Myocyte (in vitro differentiated cells): ENCODE results near the gene ULK4. TPM values are rescaled to one million over a fixed set of nuclear protein-coding genes. Genes with fewer than 3 reads are reported as not detected.
"Not testable (repeated sequence)": the region's sequence is repeated elsewhere in the genome, so short reads cannot be mapped to it uniquely, and the experiment has no call there.

Source experiments
- DNase-seq: peaks from one replicate; pipeline ENCODE4 v3.0.0-alpha.2; 2012; ENCODE audit warnings: low read depth
- total RNA-seq: library from RNA; depleted of rRNA; stranded (reverse); fragments of >200 nt; gene quantifications from 2 replicates; pipeline ENCODE4 v1.2.3, GENCODE V29; 2014

Gene ULK4
- total RNA-seq, 1 donor from 2014 or later, result 2.1 TPM

DNA sequence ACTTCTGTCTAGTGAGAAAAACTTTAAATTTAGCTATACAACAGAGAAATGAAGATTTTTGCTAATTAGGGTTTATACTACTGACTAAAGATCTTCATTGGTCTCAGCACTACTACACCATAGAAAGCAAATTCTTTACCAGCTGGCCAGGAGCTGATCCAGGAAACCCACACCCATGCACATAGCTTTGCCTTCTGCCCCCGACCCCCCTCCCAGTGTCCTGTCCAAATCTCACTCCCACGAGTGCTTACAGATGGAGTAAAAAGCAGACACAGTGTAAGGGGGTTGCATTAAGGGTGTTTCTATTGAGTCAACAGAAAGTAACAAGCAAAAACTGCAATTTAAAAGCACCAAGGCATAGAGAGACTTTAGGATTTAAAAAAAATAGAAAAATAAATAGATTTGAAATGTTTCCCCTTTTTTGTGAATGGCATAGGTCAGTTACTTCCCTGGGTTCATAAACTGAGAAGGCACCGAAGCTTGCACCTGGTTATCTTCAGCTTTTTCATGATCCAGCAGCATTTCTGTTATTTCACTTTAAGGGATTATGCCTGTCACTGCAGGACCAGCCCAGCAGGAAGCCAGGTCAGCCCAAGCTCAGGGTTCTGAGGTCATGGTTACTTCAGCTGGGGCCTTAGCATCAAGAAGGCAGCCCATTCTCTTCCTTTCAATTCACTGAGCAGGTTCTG is 638.3 kb downstream of the ULK4 start:
- no peak for DNase-seq

DNA sequence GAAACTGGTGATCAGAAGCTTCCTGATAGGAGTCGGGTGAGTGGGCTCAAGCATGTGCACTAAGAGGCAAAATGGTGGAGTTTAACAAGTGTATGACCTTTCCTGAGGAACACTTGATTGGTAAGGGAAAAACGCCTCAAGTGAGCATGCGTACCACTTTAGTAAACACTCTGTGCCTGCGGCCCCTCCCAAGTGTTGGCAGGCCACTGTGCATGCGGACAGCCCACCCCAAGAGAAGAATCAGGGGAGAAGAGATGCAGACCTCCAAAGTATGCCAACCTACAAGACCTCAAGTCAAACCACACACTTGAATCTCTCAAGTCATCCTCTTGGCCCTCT is 640.3 kb downstream of the ULK4 start:
- no peak for DNase-seq

DNA sequence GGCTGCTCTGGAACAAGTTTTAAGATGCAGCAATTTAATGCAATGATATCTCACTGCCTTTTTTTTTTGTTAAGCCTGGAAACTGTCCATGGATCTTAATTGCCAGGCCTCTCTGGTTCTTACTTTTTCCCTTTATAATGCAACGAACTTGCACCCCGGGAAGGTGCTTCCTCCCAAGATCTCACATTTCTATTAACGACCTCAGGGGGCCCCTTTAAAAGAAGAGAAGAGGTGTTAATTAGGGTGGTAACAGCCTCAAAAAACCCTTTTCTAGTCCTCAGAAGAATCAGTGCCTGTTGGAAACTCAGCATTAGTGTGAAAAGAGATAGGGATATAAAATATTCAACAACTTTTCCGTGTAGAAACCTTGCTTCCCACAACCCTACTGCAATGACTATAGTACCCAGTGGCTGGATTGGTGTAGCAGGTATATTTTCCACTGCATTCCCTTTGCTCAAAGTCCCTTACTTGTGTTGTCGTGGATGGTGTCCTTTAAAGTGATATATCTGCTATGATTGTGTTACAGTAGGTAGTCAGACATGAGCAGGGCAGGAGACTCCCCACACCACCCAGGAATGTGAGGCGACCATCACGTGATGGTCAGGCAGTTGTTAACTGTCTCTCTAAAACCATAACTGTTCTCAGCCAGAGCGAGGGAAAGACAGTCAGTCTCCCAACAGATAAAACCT is 640.8 kb downstream of the ULK4 start:
- DNase-seq, result no peak

DNA sequence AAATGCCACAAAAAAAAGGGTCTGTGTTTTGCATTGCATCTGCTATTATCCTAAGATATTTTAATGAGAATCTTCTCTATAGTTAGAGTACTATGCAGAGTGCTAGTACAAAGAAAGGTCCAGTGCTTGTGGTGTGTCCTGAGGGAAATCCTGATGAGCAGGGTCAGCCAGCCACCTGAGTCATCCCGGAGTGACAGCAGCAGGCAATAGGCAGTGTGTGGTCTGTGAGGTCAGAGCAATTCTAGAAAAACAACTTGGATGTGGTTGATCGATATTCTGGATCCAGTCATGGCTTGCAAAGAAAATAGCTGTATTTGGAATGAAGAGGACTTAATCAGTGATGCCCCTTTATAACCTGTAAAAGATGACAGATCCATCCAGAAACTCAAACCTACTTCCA is 643.4 kb downstream of the ULK4 start:
- peak; percentile 79 for DNase-seq

DNA sequence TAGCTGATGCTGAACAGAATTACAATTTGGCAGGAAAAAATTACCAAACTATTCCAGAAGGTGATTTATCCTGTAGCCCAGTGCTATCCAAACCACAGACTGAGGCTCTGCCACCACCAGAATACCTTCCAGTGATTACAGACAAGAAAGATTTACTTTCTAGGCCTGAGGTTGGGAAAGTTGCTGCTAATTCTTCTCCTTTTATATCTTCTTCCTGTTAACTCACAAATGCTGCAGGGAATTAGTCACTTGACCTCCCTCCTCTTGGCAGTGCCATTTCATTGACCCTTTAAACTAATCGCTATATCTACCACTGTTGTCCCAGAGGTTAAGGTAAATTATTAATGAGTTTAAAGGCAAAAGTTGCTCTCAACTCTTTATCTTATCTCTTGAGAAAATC is 644.2 kb downstream of the ULK4 start:
- DNase-seq, result peak; percentile 34

DNA sequence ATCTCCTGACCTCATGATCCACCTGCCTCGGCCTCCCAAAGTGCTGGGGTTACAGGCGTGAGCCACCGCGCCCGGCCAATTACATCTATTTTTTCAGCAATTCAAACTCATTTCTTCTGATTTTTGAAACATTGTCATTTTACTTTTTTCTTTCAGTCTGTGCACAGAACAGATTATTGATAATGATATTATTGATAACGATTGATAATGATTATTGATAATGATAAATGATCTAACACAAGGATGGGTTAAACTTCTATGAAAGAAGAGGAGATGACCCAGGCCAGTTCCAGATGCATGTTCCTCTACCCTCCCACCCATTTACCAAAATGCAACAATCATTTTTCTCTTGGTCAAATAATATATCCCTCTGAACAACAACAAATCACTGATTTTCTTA is 644.6 kb downstream of the ULK4 start:
- DNase-seq, result no peak

DNA sequence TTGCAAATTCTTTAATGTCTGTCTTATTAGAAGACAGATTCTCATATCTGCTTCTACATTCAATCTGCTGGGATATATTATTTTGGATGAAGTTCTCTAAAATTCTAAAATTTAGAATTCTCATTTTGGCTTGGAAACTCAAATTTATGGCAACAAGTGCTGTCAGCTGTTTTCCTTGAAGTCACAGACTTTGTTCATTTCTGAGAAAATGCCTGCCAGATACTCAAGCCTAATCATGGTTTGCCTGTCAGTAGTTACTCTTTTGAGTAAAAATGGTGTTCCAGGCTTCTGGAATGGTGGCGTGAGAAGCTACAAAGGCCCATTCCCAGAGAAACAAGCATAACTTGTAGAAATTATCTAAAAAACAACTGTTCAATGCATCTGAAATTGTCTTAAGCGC is 646.8 kb downstream of the ULK4 start:
- no peak for DNase-seq

DNA sequence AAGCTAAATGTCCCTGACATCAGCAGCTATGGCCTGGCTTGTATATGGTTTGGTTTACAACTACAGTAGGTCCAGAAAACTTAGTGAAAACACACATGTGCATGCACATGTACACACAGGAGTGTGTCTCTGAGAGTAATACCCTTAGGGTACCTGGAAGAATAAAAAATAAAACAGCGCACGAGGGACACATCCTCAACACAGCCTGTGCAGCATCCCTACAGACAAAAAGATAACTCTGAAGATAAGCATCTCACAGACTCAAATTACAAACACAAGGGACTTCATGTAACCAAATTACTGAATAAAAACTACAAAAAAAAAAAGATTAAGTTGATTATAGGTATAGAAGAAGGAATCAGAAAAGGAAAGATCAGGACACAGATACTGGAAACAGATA is 653.8 kb downstream of the ULK4 start:
- DNase-seq, result no peak

DNA sequence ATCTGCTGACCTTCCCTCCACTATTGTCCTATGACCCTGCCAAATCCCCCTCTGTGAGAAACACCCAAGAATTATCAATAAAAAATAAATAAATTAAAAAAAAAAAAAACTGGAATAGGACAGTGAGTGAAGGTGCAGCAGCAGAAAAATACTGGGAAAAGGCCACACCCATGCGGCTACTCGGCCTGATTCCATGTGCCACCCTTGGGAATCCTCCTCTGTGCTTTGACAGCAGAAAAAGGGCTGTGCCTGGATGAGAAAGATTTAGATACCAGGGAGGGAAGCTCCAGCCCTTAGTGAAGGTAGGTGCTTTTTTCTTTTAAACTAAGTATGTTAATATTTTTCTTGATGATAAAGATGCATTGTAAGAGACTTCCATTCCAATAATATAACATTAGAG is 654.8 kb downstream of the ULK4 start:
- DNase-seq, result no peak

DNA sequence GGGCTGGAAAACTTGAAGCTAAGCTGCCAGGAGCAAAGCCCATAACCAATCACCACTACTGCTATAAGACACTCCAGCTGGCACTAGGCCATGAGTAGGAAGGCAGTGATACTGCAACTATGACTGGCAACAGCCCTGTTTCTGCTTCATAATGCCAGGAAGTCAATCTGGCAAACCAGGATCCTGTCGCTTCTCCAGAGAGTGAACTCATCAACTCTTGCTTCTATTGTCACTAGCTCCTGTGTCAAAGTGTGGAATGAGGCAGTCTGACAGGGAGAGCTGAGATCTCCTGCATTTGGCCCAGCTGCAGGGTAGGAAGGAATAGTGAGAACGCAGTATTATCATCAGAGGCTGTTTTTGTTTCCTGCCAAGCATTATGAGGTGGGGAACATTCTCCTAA is 657.3 kb downstream of the ULK4 start:
- DNase-seq, result peak; percentile 24

DNA sequence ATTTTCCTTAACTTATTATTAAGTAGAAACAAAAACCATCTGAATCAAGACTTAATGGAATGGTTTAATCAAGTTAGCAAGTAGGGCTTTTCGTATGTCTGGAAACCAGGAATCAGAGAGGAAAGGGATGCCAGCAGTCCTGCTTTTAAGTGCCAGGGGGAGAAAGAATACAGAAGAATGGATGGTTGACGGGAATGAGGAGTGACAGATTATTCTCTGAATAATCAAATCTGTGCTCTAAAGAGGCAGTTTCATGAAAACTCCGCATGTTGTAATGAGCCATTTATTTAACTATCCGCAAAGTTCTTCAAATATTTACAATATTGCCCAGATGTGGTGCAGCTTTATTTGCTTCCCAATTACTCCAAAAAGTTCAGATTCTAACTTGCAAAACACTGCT is 659.6 kb downstream of the ULK4 start:
- no peak for DNase-seq

DNA sequence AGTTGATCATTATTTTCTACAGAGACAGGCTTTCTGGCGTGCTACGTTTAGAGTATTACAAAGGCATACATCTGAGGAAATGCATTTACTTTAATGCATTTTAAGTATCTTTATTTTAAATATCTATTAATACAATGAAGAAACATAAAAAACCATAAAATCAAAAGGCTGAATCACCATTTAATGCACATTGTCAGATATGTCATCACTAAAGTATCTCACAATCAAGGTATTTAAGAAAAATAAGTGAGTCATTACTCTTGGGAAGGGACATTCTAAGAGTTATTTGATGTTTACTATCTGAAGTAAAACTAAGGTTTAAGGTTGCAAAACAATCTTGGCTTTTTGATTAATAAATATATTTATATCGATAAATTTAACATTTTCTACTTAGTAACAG is 660.4 kb downstream of the ULK4 start:
- DNase-seq, result no peak

DNA sequence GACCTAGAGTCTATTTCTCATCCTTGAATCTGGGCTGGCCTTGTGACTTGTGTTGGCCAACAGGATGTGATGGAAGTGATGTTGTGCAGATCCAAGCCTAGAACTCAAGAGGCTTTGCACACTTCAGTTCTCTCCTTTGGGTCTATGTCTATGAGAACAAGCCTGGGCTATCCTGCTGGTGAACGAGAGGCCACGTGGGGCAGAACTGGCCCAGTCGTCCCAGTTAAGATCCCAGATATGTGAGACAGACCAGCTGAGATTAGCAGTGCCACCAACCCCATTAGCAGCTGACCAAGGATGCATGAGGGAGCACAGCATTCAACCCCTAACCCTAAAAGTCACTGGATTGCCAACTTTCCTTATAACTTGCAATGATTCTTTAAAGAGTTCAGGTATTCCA is 662.9 kb downstream of the ULK4 start:
- no peak for DNase-seq

DNA sequence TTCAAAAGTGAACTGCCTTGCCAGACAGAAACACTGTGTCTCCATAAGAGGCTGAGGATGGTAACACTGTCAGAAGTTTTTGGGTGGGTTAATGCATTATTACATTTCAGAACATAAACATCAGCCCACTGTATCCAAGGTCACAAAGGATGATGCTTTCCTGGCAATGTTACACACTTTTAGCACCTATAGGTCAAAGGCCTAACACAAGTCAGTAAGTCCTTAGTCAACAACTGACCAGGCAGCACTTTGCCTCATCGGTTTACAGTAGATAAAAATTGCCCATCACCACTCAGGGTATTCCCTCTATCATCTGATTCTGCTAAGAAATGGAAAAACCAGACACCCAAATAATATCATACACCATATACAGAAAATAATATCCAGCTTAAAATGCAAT is 664.2 kb downstream of the ULK4 start:
- no peak for DNase-seq

DNA sequence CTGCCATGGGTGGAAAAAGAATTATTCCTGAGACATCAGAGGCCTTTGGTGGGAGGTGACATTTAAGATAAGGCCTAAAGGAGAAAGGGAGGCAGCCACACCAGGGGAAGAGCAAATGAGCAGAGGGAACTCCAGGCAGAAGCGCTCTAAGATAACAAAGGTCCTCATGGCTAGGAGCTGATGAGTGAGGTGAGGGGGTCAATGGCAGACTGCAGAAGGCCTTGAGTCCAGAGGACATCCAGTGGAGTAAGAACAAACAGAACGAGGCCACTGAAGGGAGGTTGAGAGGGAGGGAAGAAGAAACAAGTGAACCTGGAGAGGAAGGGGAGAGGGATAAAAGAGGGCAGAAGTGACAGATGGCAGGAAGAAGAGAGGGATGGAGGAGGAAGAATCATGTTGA is 665.3 kb downstream of the ULK4 start:
- no peak for DNase-seq

DNA sequence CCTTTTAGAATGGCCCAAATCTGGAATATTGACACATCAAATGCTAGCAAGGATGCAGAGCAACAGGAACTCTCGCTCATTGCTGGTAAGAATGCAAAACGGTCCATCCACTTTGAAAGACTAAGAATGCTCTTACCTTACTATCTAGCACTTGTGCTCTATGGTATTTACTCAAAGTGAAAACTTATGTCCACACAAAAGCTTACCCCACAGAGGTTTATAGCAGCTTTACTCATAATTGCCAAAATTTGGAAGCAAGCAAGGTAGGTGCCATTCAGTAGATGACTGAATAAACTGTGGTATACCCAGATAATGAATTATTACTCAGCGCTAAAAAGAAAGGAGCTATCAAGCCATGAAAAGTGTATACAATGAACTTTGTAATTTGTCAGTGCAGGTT is 666.2 kb downstream of the ULK4 start:
- no peak for DNase-seq

DNA sequence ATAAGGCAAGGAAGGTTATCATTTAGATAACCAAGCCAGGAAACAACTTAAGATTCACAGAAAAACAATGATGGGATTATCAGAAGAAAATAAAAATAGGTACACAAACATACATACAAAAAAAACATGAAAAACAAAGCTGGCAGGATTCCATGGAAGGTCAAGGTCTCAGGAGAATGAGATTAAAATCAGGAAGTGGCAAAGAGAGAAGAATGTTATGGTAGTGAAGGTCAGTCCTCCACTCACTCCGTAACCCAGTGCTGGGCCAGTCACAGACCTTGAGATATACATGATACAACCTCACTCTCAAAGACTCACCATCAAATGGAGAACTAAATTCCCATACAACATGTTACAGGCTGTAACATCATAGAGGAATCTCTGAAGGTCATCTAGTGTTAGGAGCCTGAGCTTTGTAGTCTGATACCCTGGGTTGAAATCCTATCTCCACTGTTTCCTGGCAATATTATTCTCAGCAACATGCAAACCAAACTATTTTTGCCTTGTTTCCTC is 668.7 kb downstream of the ULK4 start:
- peak; percentile 37 for DNase-seq

DNA sequence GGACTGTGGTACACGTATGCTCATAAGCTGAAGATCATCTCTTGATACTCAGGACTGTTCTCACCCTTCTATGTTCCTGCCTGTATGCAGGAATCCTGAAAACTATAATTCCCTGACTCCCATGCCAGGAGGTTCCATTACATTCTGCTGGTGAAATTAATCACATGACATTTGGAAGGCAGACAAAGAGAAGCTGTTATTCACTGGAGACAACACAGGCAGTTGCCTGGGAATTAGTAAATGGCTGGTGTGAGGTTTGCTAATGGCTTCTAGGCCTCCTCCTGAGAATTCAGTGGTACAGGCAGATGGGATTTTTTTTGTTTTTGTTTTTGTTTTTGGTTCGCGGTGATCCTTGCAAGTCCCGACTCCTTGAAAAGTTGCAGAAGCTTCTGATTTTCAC is 671.2 kb downstream of the ULK4 start:
- peak; percentile 26 for DNase-seq

DNA sequence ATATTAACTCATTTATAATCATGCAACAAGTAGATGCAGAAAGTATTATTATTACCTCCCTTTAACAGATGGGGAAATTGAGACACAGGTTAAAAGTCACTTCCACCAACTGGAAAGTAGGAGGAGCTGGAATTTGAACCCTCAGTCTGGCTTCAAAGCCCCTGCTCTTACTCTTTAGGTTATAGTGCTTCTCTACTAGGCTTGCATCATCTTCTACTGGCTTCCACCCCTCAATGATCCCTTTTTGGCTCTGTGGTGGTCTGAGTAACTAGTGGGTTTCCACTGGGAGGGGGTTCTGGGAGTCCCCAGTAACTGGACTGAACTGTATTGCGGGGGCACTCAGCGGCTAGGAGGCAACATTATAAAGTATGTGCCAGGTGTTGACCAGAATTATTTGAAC is 671.6 kb downstream of the ULK4 start:
- no peak for DNase-seq

DNA sequence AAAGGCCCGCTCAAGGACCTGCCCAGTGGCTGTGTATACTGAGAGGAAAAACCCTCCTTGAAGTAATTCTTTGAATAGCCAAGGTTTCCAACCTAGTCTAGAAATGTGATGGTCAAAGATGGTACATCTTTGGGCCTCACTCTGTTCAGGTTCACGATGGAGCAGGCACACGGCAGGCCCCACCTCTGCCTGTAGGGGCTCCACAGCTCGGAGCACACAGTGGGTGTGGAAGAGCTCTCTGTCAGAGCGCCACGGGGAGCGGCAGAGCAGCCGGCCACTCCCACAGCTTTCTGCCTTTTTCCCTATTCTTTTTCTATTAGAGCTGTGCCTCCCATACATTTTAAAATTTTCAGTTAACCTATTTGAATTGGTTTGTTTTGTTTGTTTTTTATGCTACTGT is 673.1 kb downstream of the ULK4 start:
- no peak for DNase-seq

DNA sequence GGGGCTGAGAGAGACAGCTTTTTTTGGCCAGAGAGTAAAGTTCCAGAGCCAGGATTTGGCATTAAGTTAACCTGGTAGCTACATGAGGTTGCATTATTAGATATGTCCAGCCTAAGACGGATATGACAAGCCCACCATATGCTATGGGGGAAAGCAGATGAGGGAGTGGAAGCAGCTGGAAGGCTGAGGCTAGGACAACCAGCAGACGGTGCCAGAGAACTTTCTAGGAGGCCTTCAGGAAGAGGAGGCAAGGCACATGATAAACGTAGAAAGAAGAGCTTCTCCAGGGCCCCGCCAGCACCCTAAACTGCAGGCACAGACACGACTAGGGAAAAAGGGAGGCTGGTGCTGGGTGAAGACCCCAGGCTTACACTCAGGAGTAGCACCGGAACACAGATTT is 675.6 kb downstream of the ULK4 start:
- no peak for DNase-seq

DNA sequence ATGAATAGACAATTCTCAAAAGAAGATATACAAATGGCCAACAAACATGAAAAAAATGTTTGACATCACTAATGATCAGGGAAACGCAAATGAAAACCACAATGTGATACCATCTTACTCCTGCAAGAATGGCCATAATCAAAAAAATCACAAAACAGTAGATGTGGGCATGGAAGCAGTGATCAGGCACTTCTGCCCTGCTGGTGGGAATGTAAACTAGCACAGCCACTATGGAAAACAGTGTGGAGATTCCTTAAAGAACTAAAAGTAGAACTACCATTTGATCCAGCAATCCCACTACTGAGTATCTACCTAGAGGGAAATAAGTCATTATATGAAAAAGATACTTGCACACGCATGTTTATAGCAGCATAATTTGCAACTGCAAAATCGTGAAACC is 677.0 kb downstream of the ULK4 start:
- not testable (repeated sequence) for DNase-seq

DNA sequence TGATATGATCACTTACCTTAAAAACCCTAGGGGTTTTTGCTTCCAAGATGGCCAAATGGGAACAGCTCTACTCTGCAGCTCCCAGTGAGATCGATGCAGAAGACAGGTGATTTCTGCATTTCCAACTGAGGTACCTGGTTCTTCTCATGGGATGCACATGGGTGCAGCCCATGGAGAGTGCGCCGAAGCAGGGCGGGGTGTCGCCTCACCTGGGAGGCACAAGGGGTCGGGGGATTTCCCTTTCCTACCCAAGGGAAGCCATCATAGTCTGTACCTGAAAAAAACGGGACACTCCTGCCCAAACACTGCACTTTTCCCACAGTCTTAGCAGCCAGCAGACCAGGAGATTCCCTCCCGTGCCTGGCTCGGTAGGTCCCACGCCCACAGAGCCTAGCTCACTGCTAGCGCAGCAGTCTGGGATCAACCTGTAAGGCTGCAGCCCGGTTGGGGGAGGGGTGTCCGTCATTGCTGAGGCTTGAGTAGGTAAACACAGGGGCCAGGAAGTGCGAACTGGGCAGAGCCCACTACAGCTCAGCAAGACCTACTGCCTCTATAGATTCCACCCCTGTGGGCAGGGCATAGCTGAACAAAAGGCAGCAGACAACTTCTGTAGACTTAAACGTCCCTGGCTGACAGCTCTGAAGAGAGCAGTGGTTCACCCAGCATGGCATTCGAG is 684.0 kb downstream of the ULK4 start:
- no peak for DNase-seq
